WERI-Rb-1 (cell line): ENCODE measurements around the gene DOK1.

Experiments used
- DNase-seq: peaks from one replicate; pipeline ENCODE4 v3.0.0-alpha.2; 2020
- H3K27ac ChIP-seq: fragments of 250-450 bp; sonication (Bioruptor Pico); 2 replicates; pipeline ENCODE4 v1.5.1; 2020; ENCODE audit warnings: mild to moderate bottlenecking, moderate library complexity
- H3K27me3 ChIP-seq: fragments of 250-450 bp; sonication (Bioruptor Pico); 2 replicates; pipeline ENCODE4 v1.5.1; 2021; ENCODE audit warnings: mild to moderate bottlenecking, low read depth, moderate library complexity; ENCODE audit not compliant: insufficient read depth, severe bottlenecking
- H3K36me3 ChIP-seq: fragments of 250-450 bp; sonication (Bioruptor Pico); 2 replicates; pipeline ENCODE4 v1.5.1; 2020; ENCODE audit warnings: mild to moderate bottlenecking, moderate library complexity
- H3K4me3 ChIP-seq: 2 replicates; pipeline ENCODE4 v1.5.1; 2011; ENCODE audit warnings: low read depth, mild to moderate bottlenecking, control low read depth, low read length
- H3K9me3 ChIP-seq: fragments of 250-450 bp; sonication (Bioruptor Pico); 2 replicates; pipeline ENCODE4 v1.5.1; 2021; ENCODE audit warnings: mild to moderate bottlenecking, moderate library complexity; ENCODE audit not compliant: severe bottlenecking
- CTCF ChIP-seq: IDR thresholded peaks from 2 replicates; pipeline ENCODE4 v1.5.1; 2011; ENCODE audit warnings: low read depth, mild to moderate bottlenecking, control low read depth, inconsistent platforms, low read length

The DOK1 gene

GRCh38 chr2:74529357-74530238 lies 24.9 kb upstream of the DOK1 start, which contains the start of the genes AUP1 and HTRA2:
AUP1 (minus strand) TSS chr2:74529706; CDS start chr2:74529629, 77 bp downstream.
HTRA2 (plus strand) TSS chr2:74529933; CDS start chr2:74530007, 74 bp downstream.
- Histone ChIP-seq H3K27me3 (no peaks in the 10 kb centered on the region), H3K27ac (peak within 1 kb of the TSS; percentile 86), H3K9me3 (no peaks in the 10 kb centered on the region), H3K36me3 (peaks cover 72% of the 10 kb centered on the region), H3K4me3 (peak within 1 kb of the TSS; percentile 97)
- peak; percentile 100 for DNase-seq
- no peak for TF ChIP-seq CTCF

GRCh38 chr2:74530239-74531187 lies 24.0 kb upstream of the DOK1 start:
- Histone ChIP-seq H3K9me3 (no peaks in the 10 kb centered on the region), H3K36me3 (peaks cover 68% of the 10 kb centered on the region), H3K4me3 (peak overlapping the region; percentile 97), H3K27me3 (no peaks in the 10 kb centered on the region), H3K27ac (peak overlapping the region; percentile 86)
- peak; percentile 66 for DNase-seq
- no peak for TF ChIP-seq CTCF

- no peak for DNase-seq
- TF ChIP-seq CTCF: no peak
- H3K27me3 ChIP-seq: no peaks in the 10 kb centered on the region
- no peak overlapping the region for H3K4me3 ChIP-seq
- peak overlapping the region; percentile 86 for H3K27ac ChIP-seq
- H3K9me3 ChIP-seq: no peaks in the 10 kb centered on the region
- H3K36me3 ChIP-seq: peaks cover 56% of the 10 kb centered on the region
These were observed 22.9 kb upstream of the DOK1 start for GRCh38 chr2:74531666-74532065.

- Histone ChIP-seq H3K27ac (peak overlapping the region; percentile 86; the same call in 1 of the 2 replicates), H3K4me3 (no peak overlapping the region), H3K9me3 (no peaks in the 10 kb centered on the region), H3K36me3 (peaks cover 51% of the 10 kb centered on the region), H3K27me3 (no peaks in the 10 kb centered on the region)
- no peak for DNase-seq
- TF ChIP-seq CTCF: no peak
These were observed 22.3 kb upstream of the DOK1 start for GRCh38 chr2:74532222-74532621.

- Histone ChIP-seq H3K27ac (no peak overlapping the region), H3K36me3 (peaks cover 39% of the 10 kb centered on the region), H3K27me3 (no peaks in the 10 kb centered on the region), H3K9me3 (no peaks in the 10 kb centered on the region), H3K4me3 (no peak overlapping the region)
- DNase-seq: no peak
- TF ChIP-seq CTCF: no peak
These were observed 21.1 kb upstream of the DOK1 start for GRCh38 chr2:74533464-74533863.
